ENCODE results near the gene ELL2.
"Not testable (repeated sequence)": the region's sequence is repeated elsewhere in the genome, so short reads cannot be mapped to it uniquely, and the experiment has no call there.

ELL2 gene

DNA sequence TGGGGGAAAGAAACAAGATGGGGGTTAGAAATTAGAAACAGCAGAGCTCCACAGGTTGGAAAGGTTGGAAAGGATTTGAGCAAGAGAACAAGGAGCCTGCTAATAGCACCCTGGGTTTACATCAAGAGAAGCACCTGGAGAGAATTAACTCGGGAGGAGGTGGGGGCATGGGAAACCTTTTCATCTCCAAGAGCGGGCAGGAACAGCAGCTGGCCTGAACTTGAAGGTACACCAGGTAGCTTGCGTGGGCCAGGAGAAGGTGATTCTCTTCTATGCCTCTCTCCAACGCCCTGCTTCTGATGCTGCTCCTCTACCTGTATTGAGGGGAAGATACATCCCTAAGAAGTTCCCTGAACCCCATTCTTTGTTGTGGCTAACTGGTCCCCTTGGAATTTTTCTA is 102.0 kb downstream of the ELL2 start:
- no peak for DNase-seq (ENCODE audit: low read depth in 3 of 3)

DNA sequence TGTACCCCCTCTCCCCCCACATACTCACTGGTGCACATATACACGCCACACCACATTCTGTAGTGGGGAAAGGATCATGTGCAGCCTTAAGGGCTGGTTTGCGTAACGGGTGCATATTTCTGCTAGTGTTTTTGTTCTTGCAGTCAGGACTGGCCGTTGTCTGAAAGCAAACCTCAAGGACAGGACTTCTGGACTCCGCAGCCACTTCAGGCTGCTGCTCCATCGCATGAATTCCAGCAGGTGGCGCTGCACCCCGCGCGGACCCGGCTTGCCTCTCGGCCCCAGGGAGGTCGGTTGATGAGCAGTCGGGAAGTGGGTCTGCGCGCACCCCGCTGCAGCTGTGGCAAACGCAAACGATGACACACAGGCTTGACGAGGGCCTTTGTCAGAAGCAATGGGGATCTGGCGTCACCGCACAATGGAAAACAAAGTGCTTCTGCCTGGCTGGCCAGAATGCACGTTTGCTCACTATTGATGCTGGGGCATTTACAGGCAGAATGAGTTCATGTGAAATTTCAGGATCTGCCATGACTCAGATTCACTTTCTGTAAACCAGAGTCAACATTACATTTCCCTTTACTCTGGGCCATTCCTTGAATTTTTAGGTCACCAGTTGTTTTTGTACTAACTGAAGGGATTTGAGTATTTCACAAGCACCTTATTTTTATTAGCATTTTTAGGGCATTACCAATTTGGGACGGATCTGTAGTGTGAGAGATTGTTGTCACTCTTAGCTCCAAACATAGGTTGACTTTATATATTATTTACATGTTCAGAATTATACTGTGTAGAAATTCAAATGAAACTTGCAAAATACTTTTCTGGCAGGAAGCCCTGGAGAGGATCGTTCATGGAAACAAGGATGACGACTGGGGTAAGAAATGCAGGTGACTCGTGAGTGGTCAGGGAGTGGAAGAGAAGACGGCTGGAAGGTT is 102.7 kb downstream of the ELL2 start:
- DNase-seq (ENCODE audit: low read depth in 3 of 3), result peak; percentile 86 to 96 (median 88)

DNA sequence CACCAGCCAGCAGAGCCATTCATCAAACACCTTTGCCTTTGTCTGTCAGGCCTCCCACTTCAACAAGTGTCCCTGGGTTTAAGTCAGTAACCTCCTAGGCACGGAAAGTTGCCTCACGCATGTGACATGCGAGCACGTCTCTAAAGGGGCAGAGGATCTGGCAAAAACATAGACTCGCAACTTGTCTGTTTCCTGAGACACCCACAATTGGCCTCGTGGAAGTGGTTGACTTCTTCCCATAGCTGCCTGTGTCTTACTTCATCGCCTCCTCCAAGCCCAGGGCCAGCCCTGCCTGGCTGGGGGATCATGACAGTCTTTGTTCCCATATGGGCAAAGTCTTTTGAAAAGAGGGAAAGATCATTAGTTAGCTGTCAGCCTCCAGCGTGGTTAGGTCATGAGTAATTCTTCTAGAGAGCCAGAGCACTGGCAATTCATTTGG is 103.6 kb downstream of the ELL2 start:
- DNase-seq (ENCODE audit: low read depth in 3 of 3), result no peak

DNA sequence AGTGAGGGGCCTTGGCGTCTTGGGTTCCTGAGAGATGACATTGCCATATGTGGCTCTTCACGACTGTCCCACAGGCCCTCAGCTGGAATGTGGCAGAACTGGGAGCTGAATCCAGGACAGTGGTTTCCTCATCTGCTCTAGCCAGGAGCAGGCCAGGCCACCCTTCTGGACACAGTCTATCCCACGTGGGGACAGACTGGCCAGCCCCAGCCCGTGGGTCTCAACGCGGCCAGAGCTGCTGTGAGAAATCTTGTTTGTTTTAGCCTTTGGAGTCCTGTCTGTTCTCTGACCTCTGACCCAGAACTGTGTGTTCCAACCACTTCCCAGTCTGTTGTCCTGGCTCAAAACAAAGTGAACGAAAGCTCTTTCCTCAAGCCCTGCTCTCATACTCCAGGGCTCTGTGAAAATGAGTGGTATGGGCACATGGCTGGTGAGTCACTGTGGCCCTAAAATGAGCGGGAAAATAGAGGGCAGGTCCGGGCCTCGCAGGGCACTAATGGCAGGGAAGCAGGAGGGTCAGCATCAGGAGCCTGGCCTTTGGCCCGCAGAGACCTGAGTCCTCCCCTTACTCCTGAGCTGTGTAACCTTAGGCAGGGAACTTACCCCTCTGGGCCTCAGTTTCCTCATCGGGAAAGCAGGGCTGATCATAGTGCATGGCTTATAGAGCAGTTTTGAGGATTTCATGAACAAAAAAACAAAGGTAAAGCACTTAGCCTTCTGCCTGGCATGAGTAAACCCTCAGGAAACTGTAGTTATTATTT is 104.3 kb downstream of the ELL2 start:
- DNase-seq (ENCODE audit: low read depth in 3 of 3), result no peak

DNA sequence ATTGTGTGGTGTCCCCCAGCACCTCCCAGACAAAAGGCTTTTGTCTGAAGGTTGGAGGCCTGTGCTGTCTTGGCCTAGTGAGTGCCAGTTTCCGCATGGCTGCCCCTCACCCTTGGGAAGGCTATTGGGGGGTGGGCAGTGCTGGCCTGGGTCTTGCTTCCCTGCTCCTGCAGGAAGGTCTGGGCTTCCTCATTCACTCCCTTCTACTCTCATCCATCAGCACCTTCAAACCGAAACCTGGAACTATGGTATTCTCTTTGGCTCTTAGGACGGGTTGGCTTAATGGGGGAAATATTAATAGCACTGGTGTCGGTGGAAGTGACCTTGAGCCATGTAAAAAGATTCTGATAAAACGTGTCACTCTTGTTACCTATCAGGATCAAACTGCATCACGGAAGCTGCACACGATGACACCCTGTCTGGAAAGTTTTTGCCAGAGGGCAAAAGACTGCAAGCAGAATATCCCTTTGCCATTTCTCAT is 105.1 kb downstream of the ELL2 start:
- no peak for DNase-seq (ENCODE audit: low read depth in 3 of 3)

DNA sequence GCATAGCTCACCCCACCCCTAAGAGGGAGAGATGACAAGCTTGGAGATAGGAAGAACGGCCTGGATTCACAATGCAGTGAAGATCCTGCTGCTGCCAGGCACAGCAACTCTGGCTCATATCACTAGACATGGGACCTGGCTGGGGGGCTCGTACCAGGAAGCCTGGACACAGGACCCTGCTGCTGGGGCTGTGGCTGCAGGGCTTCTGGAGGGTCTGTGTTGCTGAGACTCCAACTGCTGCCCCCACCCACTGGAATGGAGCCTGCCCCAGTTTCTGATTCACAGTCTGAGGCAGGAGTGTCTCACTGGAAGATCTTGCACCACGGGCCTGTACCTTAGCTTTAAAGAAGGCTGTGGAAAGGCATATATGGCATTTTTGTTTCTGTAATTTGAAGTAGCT is 108.2 kb downstream of the ELL2 start:
- no peak for DNase-seq (ENCODE audit: low read depth in 3 of 3)

DNA sequence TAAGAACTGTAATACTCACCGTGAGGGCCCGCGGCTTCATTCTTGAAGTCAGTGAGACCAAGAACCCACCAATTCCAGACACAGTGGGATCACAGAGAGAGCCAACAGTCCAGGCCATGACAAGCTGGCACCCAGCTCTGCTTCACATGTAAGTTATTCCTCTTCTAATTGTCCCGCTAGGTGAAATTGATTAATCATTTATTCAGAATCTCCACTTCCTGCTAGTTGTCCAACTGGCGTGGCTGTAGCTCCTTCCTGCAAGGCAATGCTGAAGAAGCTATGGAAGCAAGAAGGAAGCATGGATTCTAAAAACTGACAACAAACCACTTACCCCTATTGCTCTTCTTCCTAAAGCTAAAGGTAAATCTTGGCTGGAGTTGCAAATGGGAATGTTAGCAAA is 109.1 kb downstream of the ELL2 start:
- no peak for DNase-seq (ENCODE audit: low read depth in 3 of 3)

DNA sequence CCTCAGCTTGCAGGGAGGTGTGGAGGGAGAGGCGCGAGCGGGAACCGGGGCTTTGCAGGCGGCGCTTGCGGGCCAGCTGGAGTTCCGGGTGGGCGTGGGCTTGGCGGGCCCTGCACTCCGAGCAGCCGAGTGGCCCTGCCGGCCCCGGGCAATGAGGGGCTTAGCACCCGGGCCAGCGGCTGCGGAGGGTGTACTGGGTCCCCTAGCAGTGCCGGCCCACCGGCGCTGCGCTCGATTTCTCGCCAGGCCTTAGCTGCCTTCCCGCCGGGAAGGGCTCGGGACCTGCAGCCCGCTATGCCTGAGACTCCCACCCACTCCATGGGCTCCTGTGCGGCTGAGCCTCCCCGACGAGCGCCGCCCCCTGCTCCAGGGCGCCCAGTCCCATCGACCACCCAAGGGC is 110.5 kb downstream of the ELL2 start:
- DNase-seq (ENCODE audit: low read depth in 3 of 3), result not testable (repeated sequence)

DNA sequence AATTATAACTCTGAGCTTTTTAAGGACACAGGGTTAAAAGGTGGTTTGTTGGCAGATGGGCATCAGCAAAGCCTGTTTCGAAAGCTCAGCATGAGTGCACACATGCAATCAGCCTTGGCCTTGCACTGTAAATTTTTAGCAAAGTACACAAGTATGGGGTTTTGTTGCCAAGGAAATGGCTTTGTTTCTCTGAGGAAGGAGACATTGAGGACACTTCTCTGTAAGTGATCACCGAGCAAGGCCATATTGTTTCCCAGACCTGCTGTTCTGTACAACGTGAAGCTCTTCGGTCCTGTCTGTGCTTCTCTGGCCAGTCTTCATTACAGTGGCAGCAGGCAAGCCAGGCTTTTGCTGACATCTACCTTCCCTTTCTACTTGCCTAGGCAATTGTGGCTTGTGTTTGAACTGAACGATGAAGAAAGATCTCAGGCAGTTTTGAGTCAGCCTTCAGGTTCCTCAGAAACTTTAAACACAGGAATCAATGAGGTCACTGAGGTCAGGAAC is 111.2 kb downstream of the ELL2 start:
- DNase-seq (ENCODE audit: low read depth in 3 of 3), result no peak

DNA sequence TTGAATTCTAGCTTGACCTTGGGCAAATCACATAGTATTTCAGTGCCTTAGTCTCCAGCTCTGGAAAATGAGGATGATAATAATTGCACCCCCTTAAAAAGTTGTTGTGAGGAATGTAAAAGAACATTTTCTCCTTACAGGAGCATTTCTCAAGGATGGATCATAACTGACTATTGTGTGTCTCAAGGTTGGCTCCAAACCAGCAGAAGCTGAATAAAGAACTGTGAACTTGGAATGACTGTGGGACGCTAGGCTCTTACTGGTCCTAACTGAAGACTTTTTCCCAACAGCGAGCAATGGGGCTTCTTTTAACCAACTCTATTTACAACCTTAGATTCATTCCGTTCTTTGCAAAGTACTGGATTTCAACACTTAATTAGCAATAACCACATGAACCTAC is 113.0 kb downstream of the ELL2 start:
- DNase-seq (ENCODE audit: low read depth in 3 of 3), result no peak

DNA sequence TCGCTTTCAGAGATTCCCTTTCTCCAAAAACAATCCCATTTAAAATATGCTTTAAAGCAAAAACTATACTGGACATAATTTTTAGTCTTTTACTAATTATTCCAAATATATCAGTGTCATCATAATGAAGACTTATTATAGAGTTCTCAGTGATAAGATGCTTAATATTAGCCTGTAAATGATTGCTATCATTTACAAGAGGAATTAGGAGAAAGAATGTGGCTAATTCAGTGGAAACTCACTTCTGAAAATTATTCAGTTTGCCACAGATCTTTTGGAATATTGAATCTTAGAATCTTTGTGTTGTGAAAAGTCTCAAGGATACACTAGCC is 114.4 kb downstream of the ELL2 start:
- DNase-seq (ENCODE audit: low read depth in 3 of 3), result no peak

DNA sequence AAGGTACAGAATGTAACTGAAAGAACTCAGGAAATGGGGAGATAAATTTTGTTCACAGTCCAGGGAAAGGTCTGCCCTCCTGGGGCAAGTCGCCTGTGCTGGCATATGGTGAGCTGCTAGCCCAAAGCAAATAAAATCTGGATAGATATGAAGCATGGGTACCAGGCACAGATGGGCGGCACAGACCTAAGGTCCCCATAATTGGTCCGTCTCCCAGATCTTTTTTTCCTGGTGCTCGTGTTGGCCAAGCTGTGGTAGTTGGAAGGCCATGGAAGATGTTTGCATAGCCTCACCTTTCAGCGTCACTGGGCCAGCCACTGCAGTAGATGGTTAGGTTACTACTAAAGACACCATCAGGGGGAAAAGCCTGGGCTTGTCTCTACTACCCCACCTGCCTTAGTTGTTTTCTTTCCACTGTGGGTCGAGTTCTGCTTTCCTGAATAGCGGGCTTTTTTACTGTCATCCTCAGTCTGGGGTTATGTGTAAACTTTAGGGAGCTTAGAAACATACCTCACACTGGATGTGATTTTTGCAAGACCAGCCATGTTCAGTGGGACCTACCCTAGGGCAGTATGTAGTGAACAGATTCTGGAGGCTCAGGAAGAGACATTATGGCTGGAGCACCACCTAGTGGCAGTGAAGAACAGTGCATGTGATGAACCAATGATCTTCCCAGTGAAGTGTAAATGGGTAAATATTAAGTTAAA is 114.9 kb downstream of the ELL2 start:
- DNase-seq (ENCODE audit: low read depth in 3 of 3), result peak in 1 of 3 donors; percentile 48

DNA sequence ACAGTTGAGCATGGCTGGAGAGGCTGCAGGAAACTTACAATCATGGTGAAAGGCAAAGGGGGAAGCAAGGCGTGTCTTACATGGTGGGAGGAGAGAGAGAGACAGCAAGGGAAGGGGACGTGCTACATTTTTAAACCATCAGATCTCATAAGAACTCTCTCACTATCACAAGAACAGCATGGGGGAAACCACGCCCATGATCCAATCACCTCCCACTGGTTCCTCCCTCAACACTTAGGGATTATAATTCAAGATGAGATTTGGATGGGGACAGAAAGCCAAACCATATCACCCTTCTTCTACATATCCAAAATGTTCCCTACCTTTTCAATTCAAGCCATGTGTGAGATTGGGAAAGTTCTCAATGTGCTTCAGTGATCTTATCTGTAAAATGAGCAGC is 116.3 kb downstream of the ELL2 start:
- no peak for DNase-seq (ENCODE audit: low read depth in 3 of 3)

DNA sequence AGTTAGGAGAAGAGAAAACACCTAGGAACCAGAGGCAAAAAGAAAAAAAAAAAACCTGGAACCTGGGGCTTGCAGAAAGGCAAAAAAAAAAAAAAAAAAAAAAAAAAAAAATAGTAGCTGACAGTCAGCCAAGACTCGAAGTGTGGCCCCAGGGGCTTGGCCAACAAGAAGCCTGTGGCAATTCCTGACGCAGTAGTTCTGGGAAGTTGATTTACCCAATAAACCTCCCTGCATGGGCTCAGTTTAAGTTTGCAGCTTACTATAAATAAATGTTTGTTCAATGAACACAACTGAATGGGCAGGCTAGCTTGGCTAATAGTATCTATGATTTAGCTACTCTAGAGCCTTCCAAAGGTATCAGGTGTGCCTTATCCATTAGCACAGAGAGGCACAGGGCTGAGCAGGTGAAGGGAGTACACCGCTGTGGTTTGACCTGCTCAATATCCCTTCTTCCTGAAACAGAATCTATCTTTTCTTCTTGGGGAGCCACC is 117.9 kb downstream of the ELL2 start:
- no peak for DNase-seq (ENCODE audit: low read depth in 3 of 3)

DNA sequence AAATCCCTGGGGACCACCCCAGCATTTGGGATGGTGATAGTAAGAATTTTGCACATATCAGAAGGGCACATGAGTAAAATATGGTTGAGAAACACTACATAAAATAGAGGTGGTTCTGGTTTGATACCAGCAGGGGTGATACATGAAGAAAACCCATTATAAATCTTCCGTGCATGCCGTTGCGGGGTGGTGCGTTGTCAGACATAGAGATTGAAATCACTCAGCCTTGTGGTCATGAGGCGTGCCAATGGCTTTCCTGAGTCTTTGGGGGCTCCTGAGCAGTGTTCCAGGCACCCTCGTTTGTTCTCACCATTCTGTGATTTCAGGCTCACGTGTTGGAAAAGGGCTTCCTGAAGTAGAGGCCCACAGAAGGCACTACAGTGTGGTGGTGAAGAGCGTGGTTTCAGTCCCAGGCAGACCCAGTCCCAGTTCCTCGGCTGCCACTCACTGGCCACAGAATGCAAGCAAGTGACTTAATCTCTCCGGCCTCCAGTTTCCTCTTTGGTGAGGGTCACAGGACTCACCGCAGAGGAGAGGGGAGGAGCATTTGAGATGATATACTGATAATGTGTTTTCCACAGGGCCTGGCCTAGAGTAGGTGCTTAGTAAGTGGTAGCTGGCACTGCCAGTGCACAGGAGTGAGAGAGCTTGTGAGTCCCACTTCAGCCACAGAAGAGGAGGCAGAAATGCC is 118.7 kb downstream of the ELL2 start:
- DNase-seq (ENCODE audit: low read depth in 3 of 3), result peak in 2 of 3 donors; percentile 42 to 60

DNA sequence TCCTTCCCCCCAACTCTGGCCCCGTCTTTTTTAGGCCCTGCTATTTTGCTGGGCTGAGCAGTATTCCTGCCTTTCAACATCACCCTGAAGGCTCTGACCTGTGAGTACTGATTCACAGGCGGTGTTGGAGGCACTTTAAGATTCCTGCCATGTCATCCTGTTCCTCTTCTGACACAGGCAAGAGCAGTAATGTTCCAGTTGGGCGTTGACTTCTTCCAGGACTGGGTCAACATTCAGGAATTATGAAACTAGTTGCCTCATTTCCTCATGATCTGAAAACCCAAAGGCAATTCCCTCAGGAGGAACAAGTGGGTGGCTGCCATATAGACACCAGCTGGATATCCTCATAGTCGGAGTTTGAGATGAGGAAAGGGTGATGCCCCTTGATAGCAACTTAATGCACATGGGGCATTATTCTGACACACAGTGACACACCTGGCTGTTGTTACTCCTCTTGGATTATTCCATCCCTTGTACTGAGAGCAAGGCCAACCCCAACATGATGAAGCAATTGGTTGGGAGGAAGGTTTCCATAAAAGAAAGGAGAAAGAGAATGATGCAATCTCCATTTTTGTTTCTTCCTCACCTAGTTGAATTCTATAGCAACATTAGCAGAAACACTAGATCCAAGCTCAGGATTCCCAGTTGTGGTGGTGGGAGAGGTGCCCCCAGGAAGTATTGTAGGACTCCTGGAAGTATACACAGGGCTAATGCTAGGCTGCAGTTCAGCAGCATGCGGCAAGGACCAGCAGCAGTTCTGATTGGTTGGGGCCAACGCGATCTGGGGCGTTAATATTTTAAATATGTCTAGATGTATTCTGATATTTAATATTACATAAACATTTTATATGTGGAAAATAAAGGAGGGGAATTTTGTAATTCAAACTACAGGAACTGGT is 119.5 kb downstream of the ELL2 start:
- no peak for DNase-seq (ENCODE audit: low read depth in 3 of 3)

DNA sequence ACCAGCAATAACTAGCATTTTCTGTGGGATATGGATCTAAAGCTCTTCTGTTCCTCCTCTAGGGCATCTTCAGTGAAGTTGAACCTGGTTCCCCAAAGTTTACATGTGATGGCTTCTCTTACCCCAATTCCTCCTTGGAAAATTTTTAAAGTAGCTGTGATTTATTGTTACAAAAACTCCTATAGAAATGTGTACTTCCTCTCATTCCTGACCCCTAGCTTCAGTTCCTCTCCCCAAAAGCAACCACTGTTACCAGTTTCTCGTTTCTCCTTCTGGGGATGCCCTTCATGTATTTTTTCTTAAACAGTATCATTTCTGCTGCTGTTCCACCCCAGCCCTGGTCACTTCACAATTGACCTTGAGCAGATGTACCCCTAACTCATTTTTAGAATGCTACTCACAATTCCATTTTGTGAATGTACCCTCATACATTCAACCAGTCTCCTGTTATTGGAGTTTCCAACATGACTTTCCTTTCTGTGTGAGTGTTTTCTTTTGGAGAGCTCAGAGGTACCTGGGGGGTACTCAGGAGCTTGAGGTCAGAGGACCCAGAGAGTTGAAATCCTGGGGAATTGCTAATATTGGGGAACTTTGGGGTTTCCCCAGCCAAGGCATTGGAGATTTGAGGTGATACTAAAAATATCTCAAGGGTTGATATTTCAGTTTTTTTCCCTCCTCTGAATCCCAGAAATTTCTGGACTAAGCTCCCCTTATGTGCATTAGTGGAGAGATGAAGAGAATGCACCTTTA is 120.5 kb downstream of the ELL2 start:
- no peak for DNase-seq (ENCODE audit: low read depth in 3 of 3)

DNA sequence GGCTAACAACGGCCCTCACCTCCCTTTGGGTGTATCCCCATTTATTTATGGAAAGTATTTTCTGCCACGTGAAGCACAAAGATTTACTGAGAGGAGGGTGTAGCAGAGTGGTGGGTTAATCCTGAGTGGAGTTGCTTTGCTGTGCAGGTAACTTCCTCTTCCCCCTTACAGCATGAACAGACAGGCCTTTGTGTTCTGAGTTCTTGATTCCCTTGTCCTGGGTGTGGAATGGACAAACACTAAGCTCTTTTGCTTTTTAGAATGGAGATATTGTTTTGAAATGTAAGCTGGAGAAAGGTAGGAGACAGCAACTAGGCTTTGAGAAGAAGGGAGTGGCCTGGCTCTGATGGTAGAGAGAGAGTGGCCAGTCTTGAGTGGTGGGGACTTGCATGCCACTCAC is 122.0 kb downstream of the ELL2 start:
- no peak for DNase-seq (ENCODE audit: low read depth in 3 of 3)

DNA sequence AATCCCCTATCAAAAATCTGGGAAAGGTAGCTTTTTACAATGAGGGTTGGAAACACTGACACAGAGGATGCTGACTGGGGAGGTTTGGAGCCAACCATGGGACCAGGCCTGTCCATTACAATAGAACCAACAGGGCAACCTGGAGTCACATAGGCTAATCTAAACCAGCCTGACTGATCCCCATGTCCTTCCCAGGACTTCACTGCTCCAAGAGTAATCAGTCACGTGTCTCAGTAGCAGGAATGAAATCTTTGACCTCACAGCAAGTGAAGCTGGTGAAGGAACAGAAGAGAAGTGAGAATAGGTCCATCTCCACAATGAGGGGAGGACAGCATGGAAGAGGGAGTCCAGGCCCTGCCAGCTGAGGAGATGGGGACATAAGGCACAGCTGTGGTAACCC is 123.1 kb downstream of the ELL2 start:
- DNase-seq (ENCODE audit: low read depth in 3 of 3), result no peak

All from stimulated activated CD4-positive, alpha-beta T cell treated with anti-CD3 and anti-CD28 coated beads, TNF-alpha, amount 100 ng/mL, for 48 hours (primary cell).